ENCODE results near the gene NPAS3. TPM values are rescaled to one million over a fixed set of nuclear protein-coding genes. Genes with fewer than 3 reads are reported as not detected.

Gene NPAS3
- total RNA-seq, 4 donors from 2014 or later = 1.9 to 10.6 (median 2.2) TPM

GRCh38 chr14:33686856-33687255 lies 748.2 kb downstream of the NPAS3 start:
- no peaks in the 10 kb centered on the region for H3K9me3 ChIP-seq
- H3K27ac ChIP-seq = no peak overlapping the region
- TF ChIP-seq EP300 (IDR thresholded peaks at IDR 0.05) (no peak), POLR2A (IDR thresholded peaks at IDR 0.05) (no peak), CTCF (IDR thresholded peaks at IDR 0.05) (no peak), POLR2AphosphoS5 (IDR thresholded peaks at IDR 0.05) (no peak)
- 89 to 96% methylated on average over 4 of the region's 4 CpGs for WGBS, 2 donors (ENCODE audit: low coverage in 1 of 2)
- peaks cover 0 to 14% (median 7%) of the 10 kb centered on the region in 3 donors for H3K4me1 ChIP-seq
- H3K36me3 ChIP-seq = no peaks in the 10 kb centered on the region
- no peak for ATAC-seq
- H3K4me3 ChIP-seq = no peak overlapping the region
- H3K27me3 ChIP-seq = no peaks in the 10 kb centered on the region

GRCh38 chr14:33689680-33690079 lies 751.0 kb downstream of the NPAS3 start:
- no peak overlapping the region for H3K27ac ChIP-seq
- no peaks in the 10 kb centered on the region for H3K4me1 ChIP-seq
- H3K4me3 ChIP-seq = no peak overlapping the region
- H3K9me3 ChIP-seq = no peaks in the 10 kb centered on the region
- H3K36me3 ChIP-seq = no peaks in the 10 kb centered on the region
- no peaks in the 10 kb centered on the region for H3K27me3 ChIP-seq
- ATAC-seq = no peak
- WGBS, 2 donors (ENCODE audit: low coverage in 1 of 2) = 68 to 93% methylated on average over 3 to 4 of the region's 4 CpGs
- no peak for TF ChIP-seq POLR2AphosphoS5 (IDR thresholded peaks at IDR 0.05)

GRCh38 chr14:33691907-33692306 lies 753.2 kb downstream of the NPAS3 start:
- TF ChIP-seq POLR2AphosphoS5 (IDR thresholded peaks at IDR 0.05) (no peak), CTCF (IDR thresholded peaks at IDR 0.05) (no peak), POLR2A (IDR thresholded peaks at IDR 0.05) (no peak), EP300 (IDR thresholded peaks at IDR 0.05) (no peak)
- Histone ChIP-seq H3K4me3 (no peak overlapping the region), H3K4me1 (no peaks in the 10 kb centered on the region), H3K9me3 (no peaks in the 10 kb centered on the region), H3K27me3 (no peaks in the 10 kb centered on the region), H3K27ac (no peak overlapping the region), H3K36me3 (no peaks in the 10 kb centered on the region)
- 81 to 92% methylated on average over 4 of the region's 4 CpGs for whole genome bisulfite sequencing, 2 donors (ENCODE audit: low coverage in 1 of 2)
- ATAC-seq = no peak

- ATAC-seq = no peak
- TF ChIP-seq POLR2AphosphoS5 (IDR thresholded peaks at IDR 0.05) = no peak
- no peak for TF ChIP-seq EP300 (IDR thresholded peaks at IDR 0.05)
- no peak for TF ChIP-seq POLR2A (IDR thresholded peaks at IDR 0.05)
- no peak for TF ChIP-seq CTCF (IDR thresholded peaks at IDR 0.05)
- no peaks in the 10 kb centered on the region for H3K4me1 ChIP-seq
- no peaks in the 10 kb centered on the region for H3K27me3 ChIP-seq
- H3K4me3 ChIP-seq = no peak overlapping the region
- no peak overlapping the region for H3K27ac ChIP-seq
- no peaks in the 10 kb centered on the region for H3K36me3 ChIP-seq
- no peaks in the 10 kb centered on the region for H3K9me3 ChIP-seq
- 8 to 36% methylated on average over 2 of the region's 2 CpGs for WGBS, 2 donors (ENCODE audit: low coverage in 1 of 2)
Observed at GRCh38 chr14:33692762-33693161, 754.1 kb downstream of the NPAS3 start.

GRCh38 chr14:33693237-33693636 lies 754.6 kb downstream of the NPAS3 start:
- no peak for ATAC-seq
- H3K9me3 ChIP-seq = no peaks in the 10 kb centered on the region
- 90 to 100% methylated on average over 2 to 4 of the region's 4 CpGs for WGBS, 2 donors (ENCODE audit: low coverage in 1 of 2)
- H3K27me3 ChIP-seq = no peaks in the 10 kb centered on the region
- TF ChIP-seq EP300 (IDR thresholded peaks at IDR 0.05) (no peak), POLR2A (IDR thresholded peaks at IDR 0.05) (no peak), CTCF (IDR thresholded peaks at IDR 0.05) (no peak), POLR2AphosphoS5 (IDR thresholded peaks at IDR 0.05) (no peak)
- H3K4me3 ChIP-seq = no peak overlapping the region
- no peaks in the 10 kb centered on the region for H3K4me1 ChIP-seq
- H3K27ac ChIP-seq = no peak overlapping the region
- H3K36me3 ChIP-seq = no peaks in the 10 kb centered on the region
